GM21619 (cell line): ENCODE measurements around the gene RNF217.
"Not testable (repeated sequence)": the region's sequence is repeated elsewhere in the genome, so short reads cannot be mapped to it uniquely, and the experiment has no call there.

Source experiments
- ATAC-seq: cut with Tn5 transposase; IDR thresholded peaks from one replicate; pipeline ENCODE4 v1.9.1; 2021; ENCODE audit not compliant: unreplicated experiment

The RNF217 gene

GRCh38 chr6:124961777-124962638, at the start of gene RNF217:
Gene RNF217 (plus strand): TSS chr6:124962437. CDS start chr6:124962545, 108 bp downstream.
- no peak for ATAC-seq

- ATAC-seq, result no peak
These were observed 49.2 kb upstream of the RNF217 start for GRCh38 chr6:124913056-124913455.

GRCh38 chr6:124917769-124918168, 44.5 kb upstream of the RNF217 start:
- no peak for ATAC-seq

- not testable (repeated sequence) for ATAC-seq
These were observed 42.5 kb upstream of the RNF217 start for GRCh38 chr6:124919703-124920102.

GRCh38 chr6:124924333-124924759, 37.9 kb upstream of the RNF217 start:
- ATAC-seq, result no peak

- no peak for ATAC-seq
These were observed 35.8 kb upstream of the RNF217 start for GRCh38 chr6:124926435-124926834.

- no peak for ATAC-seq
These were observed 34.4 kb upstream of the RNF217 start for GRCh38 chr6:124927806-124928205.

GRCh38 chr6:124928851-124929250, 33.4 kb upstream of the RNF217 start:
- no peak for ATAC-seq

- no peak for ATAC-seq
These were observed 24.6 kb upstream of the RNF217 start for GRCh38 chr6:124937645-124938044.

GRCh38 chr6:124941259-124941658, 21.0 kb upstream of the RNF217 start:
- ATAC-seq, result no peak

GRCh38 chr6:124943658-124944057, 18.6 kb upstream of the RNF217 start:
- ATAC-seq, result no peak

GRCh38 chr6:124947971-124948451, 14.2 kb upstream of the RNF217 start:
- ATAC-seq, result no peak

GRCh38 chr6:124949706-124950105, 12.5 kb upstream of the RNF217 start:
- no peak for ATAC-seq

- no peak for ATAC-seq
These were observed 8.4 kb upstream of the RNF217 start for GRCh38 chr6:124953808-124954207.

GRCh38 chr6:124955108-124955856, 7.0 kb upstream of the RNF217 start:
- ATAC-seq, result no peak

GRCh38 chr6:124956018-124956417, 6.2 kb upstream of the RNF217 start:
- no peak for ATAC-seq

- no peak for ATAC-seq
These were observed 4.1 kb upstream of the RNF217 start for GRCh38 chr6:124958149-124958548.

GRCh38 chr6:124958759-124959354, 3.4 kb upstream of the RNF217 start:
- ATAC-seq, result no peak

GRCh38 chr6:124960757-124961463, 1.3 kb upstream of the RNF217 start:
- ATAC-seq, result no peak

GRCh38 chr6:124961464-124961776, 817 bp upstream of the RNF217 start:
- ATAC-seq, result no peak
